Measurements from ENCODE around the gene ITGB6. TPM values are rescaled to one million over a fixed set of nuclear protein-coding genes. Genes with fewer than 3 reads are reported as not detected.

The ITGB6 gene
- total and polyA plus RNA-seq, 2 of the 4 experiments (the other 2 are of a cell fraction): under 0.01 TPM; not detected in 1

GRCh38 chr2:160132761-160133160 is 67.3 kb downstream of the ITGB6 start:
- no peak overlapping the region for H3K4me3 ChIP-seq (ENCODE audit: insufficient read depth, low read depth, low read length)
- H3K18ac ChIP-seq (ENCODE audit: low read depth, low read length): no peak overlapping the region
- H3K56ac ChIP-seq (ENCODE audit: extremely low read depth, insufficient read depth, low read length): no peak overlapping the region
- no peaks in the 10 kb centered on the region for H3K79me1 ChIP-seq (ENCODE audit: low read depth in 1 of 2, low read length in 2 of 2)
- no peak overlapping the region for H4K91ac ChIP-seq (ENCODE audit: insufficient read depth, low read depth, low read length)
- no peak overlapping the region for H2BK5ac ChIP-seq (ENCODE audit: low read depth, low read length, poor library complexity, severe bottlenecking)
- no peak overlapping the region for H2BK15ac ChIP-seq (ENCODE audit: low read depth, low read length)
- H4K20me1 ChIP-seq (ENCODE audit: insufficient read depth, low read length): no peaks in the 10 kb centered on the region
- H3K23ac ChIP-seq (ENCODE audit: low read depth, low read length): no peak overlapping the region
- ChIA-PET CTCF (no interaction called here), POLR2A (ENCODE audit: unreplicated experiment) (no interaction called here)
- WGBS, 2 experiments (ENCODE audit: extremely low coverage in 2 of 2, insufficient read length in 1 of 2): no CpG with 5 or more reads among the region's 3 CpGs
- H2AK9ac ChIP-seq (replicated peaks; ENCODE audit: low read depth, low read length, poor library complexity): no peak overlapping the region
- H2AK5ac ChIP-seq (ENCODE audit: low read depth, low read length): no peak overlapping the region
- H2BK120ac ChIP-seq (ENCODE audit: low read depth, low read length): no peak overlapping the region
- H3K9ac ChIP-seq (ENCODE audit: low read depth, low read length): no peak overlapping the region
- no TSS peak for BruUV-seq (replicated peaks)
- H3K4me1 ChIP-seq (ENCODE audit: control insufficient read depth, insufficient read depth, low read length): no peaks in the 10 kb centered on the region
- no peak overlapping the region for H2AFZ ChIP-seq (replicated peaks; ENCODE audit: low read length, poor library complexity)
- H3K4me2 ChIP-seq (ENCODE audit: low read depth, low read length): no peak overlapping the region
- no peak overlapping the region for H3K27ac ChIP-seq (ENCODE audit: insufficient read depth, low read length)
- no peak overlapping the region for H3K14ac ChIP-seq (replicated peaks; ENCODE audit: low read depth, low read length)
- DNase-seq: no peak
- no peaks in the 10 kb centered on the region for H3K9me1 ChIP-seq (ENCODE audit: insufficient read depth, low read length)
- dilution Hi-C loops (cut with HindIII; ENCODE audit: low sequenced_read_pairs, unreplicated experiment) (no loop called here), intact Hi-C loops (cut with micrococcal nuclease) (no loop called here), in situ Hi-C loops (cut with MboI; ENCODE audit: low sequenced_read_pairs) (no loop called here)
- no peak overlapping the region for H4K5ac ChIP-seq (ENCODE audit: low read depth, low read length)
- no peak overlapping the region for H3K4ac ChIP-seq (ENCODE audit: low read depth, low read length)
- H3K9me3 ChIP-seq (ENCODE audit: control insufficient read depth, insufficient read depth, low read length): no peaks in the 10 kb centered on the region
- no peak for ATAC-seq (ENCODE audit: low read depth)
- H3K36me3 ChIP-seq (ENCODE audit: control insufficient read depth, insufficient read depth, low read length): no peaks in the 10 kb centered on the region
- H2BK20ac ChIP-seq (ENCODE audit: low read depth, low read length): no peak overlapping the region
- H4K8ac ChIP-seq (ENCODE audit: low read depth in 2 of 2, low read length in 2 of 2): no peak overlapping the region
- TF ChIP-seq NFE2L2 (IDR thresholded peaks at IDR 0.05; ENCODE audit: low read depth, low read length) (no peak), MXI1 (IDR thresholded peaks at IDR 0.05; ENCODE audit: borderline replicate concordance, low read depth, low read length) (no peak), CEBPB (IDR thresholded peaks at IDR 0.05; ENCODE audit: low read depth, low read length) (no peak), CTCF (conservative IDR thresholded peaks at IDR 0.05; ENCODE audit: low read depth, low read length) (no peak), POLR2A (IDR thresholded peaks at IDR 0.05; ENCODE audit: low read depth, low read length) (no peak), FOS (IDR thresholded peaks at IDR 0.05; ENCODE audit: low read depth, low read length) (no peak), MAZ (IDR thresholded peaks at IDR 0.05; ENCODE audit: borderline replicate concordance, low read depth, low read length) (no peak), CHD1 (IDR thresholded peaks at IDR 0.05; ENCODE audit: low read depth, low read length) (no peak), SMC3 (IDR thresholded peaks at IDR 0.05; ENCODE audit: low read depth, low read length) (no peak)
- no peaks in the 10 kb centered on the region for H3K27me3 ChIP-seq (ENCODE audit: control insufficient read depth, insufficient read depth, low read length)
